A673 (cell line): ENCODE data around the gene UCK2.

Source experiments
- CTCF ChIP-seq: fragments of 300-800, 200-600 bp; sonication (generic); conservative IDR thresholded peaks from 2 replicates; pipeline ENCODE4 v1.5.1; 2017; ENCODE audit warnings: low read depth, mild to moderate bottlenecking, antibody characterized with exemption, low read length, moderate library complexity, mixed read lengths
- EZH2 ChIP-seq: fragments of 200-600 bp; sonication (generic); IDR thresholded peaks from 2 replicates; pipeline ENCODE4 v1.6.1; 2017; ENCODE audit warnings: borderline replicate concordance, low read depth, mild to moderate bottlenecking, mixed read lengths, antibody characterized with exemption, low read length; ENCODE audit not compliant: poor library complexity, severe bottlenecking

GRCh38 chr1:165886983-165887382 is 59.6 kb downstream of the UCK2 start:
- TF ChIP-seq CTCF (no peak), EZH2 (no peak)
